Activated naive CD8-positive, alpha-beta T cell treated with anti-CD3 and anti-CD28 coated beads, Interleukin-2, amount 50 U/mL, for 24 hours (primary cell): ENCODE data around the gene ELF1.
A peak's percentile ranks its signal among the peaks of the same experiment; 100 is the strongest.
"Not testable (repeated sequence)": the region's sequence is repeated elsewhere in the genome, so short reads cannot be mapped to it uniquely, and the experiment has no call there.

Experiments
- ATAC-seq: fragments of 150-1000 bp; cut with Tn5 transposase; one replicate; pipeline ENCODE4 v1.10.0; 2021
- DNase-seq: peaks from one replicate; pipeline ENCODE4 v3.0.0; 2021
- H3K27ac Mint-ChIP-seq: one replicate; pipeline ENCODE4 v1.8.0; 2021; ENCODE audit warnings: mild to moderate bottlenecking, mixed read lengths
- H3K27me3 Mint-ChIP-seq: one replicate; pipeline ENCODE4 v1.8.0; 2021; ENCODE audit warnings: mixed read lengths
- H3K36me3 Mint-ChIP-seq: one replicate; pipeline ENCODE4 v1.8.0; 2021; ENCODE audit warnings: low read depth, mixed read lengths
- H3K4me1 Mint-ChIP-seq: one replicate; pipeline ENCODE4 v1.8.0; 2021; ENCODE audit warnings: mixed read lengths
- H3K4me3 Mint-ChIP-seq: one replicate; pipeline ENCODE4 v1.8.0; 2021; ENCODE audit warnings: mild to moderate bottlenecking, moderate library complexity, mixed read lengths
- H3K9me3 Mint-ChIP-seq: one replicate; pipeline ENCODE4 v1.8.0; 2021; ENCODE audit warnings: mixed read lengths

ELF1 gene

DNA sequence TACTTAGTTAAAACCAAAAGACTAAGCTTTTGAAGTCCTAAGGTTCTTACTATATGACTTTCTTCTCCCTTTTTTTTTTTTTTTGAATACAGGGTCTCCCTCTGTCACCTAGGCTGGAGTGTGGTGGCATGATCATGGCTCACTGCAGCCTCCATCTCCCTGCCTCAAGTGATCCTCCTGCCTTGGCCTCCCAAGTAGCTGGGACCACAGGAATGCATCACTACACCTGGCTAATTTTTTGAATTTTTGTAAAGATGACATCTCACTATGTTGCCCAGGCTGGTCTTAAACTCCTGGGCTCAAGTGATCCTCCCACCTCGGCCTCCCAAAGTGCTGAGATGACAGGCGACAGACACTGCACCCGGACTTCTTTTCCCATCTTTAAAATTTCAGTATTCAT is 89.2 kb downstream of the ELF1 start:
- H3K36me3 Mint-ChIP-seq, result peaks cover 40% of the 10 kb centered on the region
- not testable (repeated sequence) for ATAC-seq, H3K4me3 Mint-ChIP-seq, H3K9me3 Mint-ChIP-seq, H3K27me3 Mint-ChIP-seq, H3K27ac Mint-ChIP-seq, DNase-seq
- H3K4me1 Mint-ChIP-seq, result peaks cover 29% of the 10 kb centered on the region

DNA sequence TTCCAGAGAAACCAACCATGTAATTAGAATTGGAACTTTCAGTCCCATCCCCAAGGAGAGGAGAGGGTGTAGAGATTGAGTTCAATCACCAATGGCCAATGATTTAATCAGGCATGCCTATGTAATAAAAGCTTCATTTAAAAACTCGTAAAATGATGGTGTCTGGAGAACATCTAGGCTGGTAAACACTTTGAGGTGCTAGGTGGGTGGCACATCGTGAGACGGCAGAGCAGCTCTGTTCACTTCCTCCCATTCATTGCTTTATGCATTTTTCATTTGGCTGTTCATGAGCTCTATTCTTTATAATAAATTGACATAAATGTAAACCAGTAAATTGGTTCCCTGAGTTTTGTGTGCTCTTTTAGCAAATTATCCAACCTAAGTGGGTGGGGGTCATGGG is 90.1 kb downstream of the ELF1 start:
- H3K27ac Mint-ChIP-seq, result peak overlapping the region; percentile 59
- H3K27me3 Mint-ChIP-seq, result no peaks in the 10 kb centered on the region
- H3K36me3 Mint-ChIP-seq, result peaks cover 40% of the 10 kb centered on the region
- DNase-seq (no peak), ATAC-seq (no peak)
- H3K4me3 Mint-ChIP-seq, result no peak overlapping the region
- H3K9me3 Mint-ChIP-seq, result no peaks in the 10 kb centered on the region
- H3K4me1 Mint-ChIP-seq, result peaks cover 27% of the 10 kb centered on the region

DNA sequence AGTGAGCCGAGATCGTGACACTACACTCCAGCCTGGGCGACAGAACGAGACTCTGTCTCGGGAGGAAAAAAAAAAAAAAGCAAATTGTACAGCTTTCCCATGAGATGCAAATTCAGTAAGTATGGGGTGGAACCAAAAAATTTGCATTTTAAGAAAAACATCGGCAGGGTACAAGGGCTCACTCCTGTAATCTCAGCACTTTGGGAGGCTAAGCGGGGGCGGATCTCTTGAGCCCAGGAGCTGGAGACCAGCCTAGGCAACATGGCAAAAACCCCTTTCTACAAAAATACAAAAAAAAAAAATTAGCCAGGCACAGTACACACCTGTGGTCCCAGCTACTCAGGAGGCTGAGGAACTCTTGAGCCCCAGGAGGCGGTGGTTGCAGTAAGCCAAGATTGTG is 91.2 kb downstream of the ELF1 start:
- no peak overlapping the region for H3K27ac Mint-ChIP-seq
- H3K9me3 Mint-ChIP-seq, result no peaks in the 10 kb centered on the region
- H3K36me3 Mint-ChIP-seq, result peaks cover 29% of the 10 kb centered on the region
- peaks cover 16% of the 10 kb centered on the region for H3K4me1 Mint-ChIP-seq
- ATAC-seq (no peak), DNase-seq (no peak)
- H3K4me3 Mint-ChIP-seq, result no peak overlapping the region
- no peaks in the 10 kb centered on the region for H3K27me3 Mint-ChIP-seq

DNA sequence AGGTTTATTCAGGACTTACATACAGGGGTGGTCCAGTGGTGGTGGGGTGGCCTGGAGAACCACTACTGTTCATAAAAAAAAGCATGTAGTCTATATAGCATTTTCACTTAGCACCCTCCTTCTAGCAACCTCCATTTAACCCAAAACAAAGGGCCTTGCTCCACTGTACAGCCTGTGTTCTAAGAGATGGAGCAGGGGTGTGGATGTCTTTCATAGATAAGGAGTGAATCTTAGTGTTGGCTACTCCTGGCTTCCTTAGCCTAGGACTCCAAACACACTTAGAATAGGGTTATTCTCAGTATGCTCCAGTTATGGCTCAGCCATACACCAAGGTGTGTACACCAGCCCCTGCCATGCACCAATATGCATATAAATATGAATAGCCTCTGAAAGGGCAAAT is 95.2 kb downstream of the ELF1 start:
- Mint-ChIP-seq H3K27ac (no peak overlapping the region), H3K4me1 (peaks cover 28% of the 10 kb centered on the region), H3K27me3 (no peaks in the 10 kb centered on the region), H3K4me3 (no peak overlapping the region), H3K36me3 (peaks cover 13% of the 10 kb centered on the region), H3K9me3 (no peaks in the 10 kb centered on the region)
- ATAC-seq, result no peak
- no peak for DNase-seq

DNA sequence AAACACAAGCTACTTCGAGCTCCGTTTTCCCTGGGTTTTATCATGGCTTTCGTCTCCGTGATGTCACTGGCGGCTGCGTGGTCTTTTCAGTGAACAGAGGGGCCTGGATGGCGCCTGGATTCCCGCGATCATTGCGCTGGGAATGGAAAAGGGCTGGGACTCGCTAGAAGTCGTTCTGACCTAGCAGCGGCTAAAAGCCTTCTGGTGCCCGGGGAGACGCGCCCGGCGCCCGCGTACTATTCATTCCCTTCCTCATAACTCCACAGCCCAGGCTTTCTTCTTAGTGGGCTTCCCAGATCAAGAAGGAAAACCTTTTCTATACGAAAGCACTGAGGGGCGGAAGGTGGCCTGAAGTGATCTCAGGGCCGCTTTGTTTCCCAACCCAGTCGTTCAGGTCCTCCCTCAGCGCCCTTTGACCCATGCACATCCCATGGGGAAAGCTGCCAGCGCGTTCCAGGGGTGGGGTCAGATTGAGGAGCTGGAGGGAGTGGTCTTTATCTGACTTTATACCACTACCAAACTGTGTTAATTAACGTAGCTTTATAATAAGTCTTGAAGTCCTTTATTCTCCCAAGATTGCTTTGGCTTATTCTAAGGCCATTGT is 96.6 kb downstream of the ELF1 start:
- Mint-ChIP-seq H3K4me1 (peaks cover 27% of the 10 kb centered on the region), H3K27me3 (no peaks in the 10 kb centered on the region), H3K27ac (peak overlapping the region; percentile 77), H3K9me3 (no peaks in the 10 kb centered on the region), H3K4me3 (peak overlapping the region; percentile 53), H3K36me3 (peaks cover 8% of the 10 kb centered on the region)
- no peak for DNase-seq
- no peak for ATAC-seq

DNA sequence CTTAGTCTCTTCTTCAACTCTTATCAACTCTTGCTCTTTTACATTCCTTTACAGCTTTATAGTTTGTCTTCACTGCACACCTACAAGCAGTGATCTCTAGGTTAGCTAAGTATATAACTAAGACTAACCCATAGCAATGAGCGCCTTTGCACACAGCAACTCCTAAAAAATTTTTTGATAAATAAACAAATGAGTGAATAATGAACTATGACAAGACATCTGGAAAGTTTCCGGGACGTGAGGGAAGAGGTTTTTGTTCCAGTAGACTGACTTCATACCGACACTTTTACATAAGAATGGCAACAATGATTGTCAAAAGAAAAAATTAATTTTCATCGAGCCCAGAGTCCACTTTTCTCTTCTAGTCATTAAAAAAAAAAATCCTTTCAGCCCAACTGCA is 98.3 kb downstream of the ELF1 start:
- ATAC-seq (no peak), DNase-seq (no peak)
- Mint-ChIP-seq H3K36me3 (peaks cover 5% of the 10 kb centered on the region), H3K9me3 (no peaks in the 10 kb centered on the region), H3K27me3 (no peaks in the 10 kb centered on the region), H3K27ac (peak overlapping the region; percentile 96), H3K4me3 (peak overlapping the region; percentile 97), H3K4me1 (peaks cover 37% of the 10 kb centered on the region)

DNA sequence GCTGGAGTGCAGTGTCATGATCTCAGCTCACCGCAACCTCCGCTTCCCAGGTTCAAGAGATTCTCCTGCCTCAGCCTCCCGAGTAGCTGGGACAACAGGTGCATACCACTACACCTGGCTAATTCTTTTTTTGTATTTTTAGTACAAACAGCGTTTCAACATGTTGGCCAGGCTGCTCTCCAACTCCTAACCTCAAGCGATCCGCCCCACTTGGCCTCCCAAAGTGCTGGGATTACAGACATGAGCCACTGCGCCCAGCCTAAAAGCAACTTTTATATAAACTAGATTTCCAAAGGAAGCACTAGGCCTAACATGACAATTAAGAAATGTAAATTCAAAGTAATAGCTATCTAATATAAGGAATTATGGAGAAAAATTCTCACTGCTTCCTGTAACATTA is 99.2 kb downstream of the ELF1 start:
- not testable (repeated sequence) for H3K36me3 Mint-ChIP-seq, H3K4me3 Mint-ChIP-seq, H3K27me3 Mint-ChIP-seq, ATAC-seq, DNase-seq, H3K27ac Mint-ChIP-seq, H3K9me3 Mint-ChIP-seq
- peaks cover 44% of the 10 kb centered on the region for H3K4me1 Mint-ChIP-seq

DNA sequence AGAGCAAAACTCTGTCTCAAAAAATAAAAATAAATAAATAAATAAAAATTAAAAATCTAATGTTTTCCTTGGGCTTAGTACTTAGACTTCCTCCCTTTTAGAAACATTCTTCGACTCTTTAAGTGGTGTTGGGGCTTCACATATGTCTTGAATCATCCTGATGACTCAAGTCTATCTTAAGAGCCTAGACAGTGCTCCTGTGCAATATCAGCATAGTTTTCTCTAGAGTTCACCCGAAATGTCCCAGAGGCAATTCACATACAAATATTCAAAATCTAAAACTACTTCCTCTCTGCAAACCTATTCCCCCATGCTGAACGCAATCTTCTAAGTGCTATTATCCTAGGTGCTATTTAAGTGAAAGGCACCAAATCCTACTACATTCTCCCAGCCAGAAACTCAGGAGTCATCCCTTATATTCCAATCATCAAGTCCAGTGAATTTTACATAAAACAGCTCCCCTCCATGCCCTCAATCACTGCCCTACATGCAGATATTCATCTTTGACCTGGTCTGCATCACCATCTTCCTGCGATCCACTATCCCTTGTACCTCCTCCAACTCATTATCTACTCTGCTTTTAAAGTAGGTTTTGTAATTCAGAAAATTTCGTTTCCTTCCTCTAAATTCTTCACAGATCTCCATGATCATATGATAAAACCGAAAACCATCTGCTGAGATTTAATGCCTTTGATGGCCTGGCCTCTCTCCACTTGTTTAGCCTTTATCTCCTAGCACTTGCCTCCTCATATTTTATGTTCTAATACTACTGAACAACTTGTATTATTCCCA is 102.7 kb downstream of the ELF1 start:
- Mint-ChIP-seq H3K9me3 (no peaks in the 10 kb centered on the region), H3K4me3 (no peak overlapping the region), H3K27me3 (no peaks in the 10 kb centered on the region), H3K4me1 (peaks cover 43% of the 10 kb centered on the region), H3K36me3 (peaks cover 3% of the 10 kb centered on the region), H3K27ac (no peak overlapping the region)
- ATAC-seq (no peak), DNase-seq (no peak)

DNA sequence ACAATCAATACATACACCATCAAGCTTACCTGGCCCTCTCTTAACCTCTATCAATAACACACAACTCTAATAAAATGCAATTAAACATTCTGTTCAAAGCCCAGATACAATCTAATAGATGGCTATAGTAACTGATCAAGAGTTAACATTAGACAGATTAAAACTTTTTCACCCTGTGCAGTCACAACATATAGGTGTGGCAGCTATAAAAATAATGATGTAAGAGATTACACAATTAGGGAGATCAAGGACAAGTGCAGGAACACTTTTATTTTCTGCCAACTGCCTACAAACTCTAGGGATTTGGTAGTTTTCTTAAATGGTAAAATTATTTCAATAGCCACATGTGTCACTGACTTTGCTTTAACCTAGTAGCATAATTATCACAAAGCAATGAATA is 104.3 kb downstream of the ELF1 start:
- not testable (repeated sequence) for DNase-seq, H3K27ac Mint-ChIP-seq, H3K4me3 Mint-ChIP-seq, ATAC-seq, H3K9me3 Mint-ChIP-seq, H3K36me3 Mint-ChIP-seq, H3K27me3 Mint-ChIP-seq
- peaks cover 42% of the 10 kb centered on the region for H3K4me1 Mint-ChIP-seq

DNA sequence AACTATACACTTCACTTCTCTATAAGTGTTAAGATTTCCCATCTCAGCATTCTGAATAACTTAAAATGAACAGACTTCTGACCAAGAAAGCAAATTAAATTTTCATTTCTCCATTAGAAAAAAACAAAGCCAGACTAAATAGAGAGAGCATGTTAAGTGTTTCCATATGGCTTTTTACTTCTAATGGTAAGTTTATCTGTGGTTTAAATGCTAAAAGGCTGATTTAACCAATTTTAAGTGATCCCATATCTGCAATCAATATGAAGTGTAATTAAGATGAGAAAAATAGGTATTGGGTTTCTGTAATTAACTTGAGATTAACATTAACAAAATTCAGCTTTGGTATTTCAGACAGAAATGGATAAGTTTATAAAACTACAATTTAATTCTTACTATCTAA is 107.8 kb downstream of the ELF1 start:
- H3K9me3 Mint-ChIP-seq, result no peaks in the 10 kb centered on the region
- DNase-seq (no peak), ATAC-seq (no peak)
- H3K27ac Mint-ChIP-seq, result no peak overlapping the region
- no peaks in the 10 kb centered on the region for H3K27me3 Mint-ChIP-seq
- no peaks in the 10 kb centered on the region for H3K36me3 Mint-ChIP-seq
- no peak overlapping the region for H3K4me3 Mint-ChIP-seq
- H3K4me1 Mint-ChIP-seq, result peaks cover 31% of the 10 kb centered on the region

DNA sequence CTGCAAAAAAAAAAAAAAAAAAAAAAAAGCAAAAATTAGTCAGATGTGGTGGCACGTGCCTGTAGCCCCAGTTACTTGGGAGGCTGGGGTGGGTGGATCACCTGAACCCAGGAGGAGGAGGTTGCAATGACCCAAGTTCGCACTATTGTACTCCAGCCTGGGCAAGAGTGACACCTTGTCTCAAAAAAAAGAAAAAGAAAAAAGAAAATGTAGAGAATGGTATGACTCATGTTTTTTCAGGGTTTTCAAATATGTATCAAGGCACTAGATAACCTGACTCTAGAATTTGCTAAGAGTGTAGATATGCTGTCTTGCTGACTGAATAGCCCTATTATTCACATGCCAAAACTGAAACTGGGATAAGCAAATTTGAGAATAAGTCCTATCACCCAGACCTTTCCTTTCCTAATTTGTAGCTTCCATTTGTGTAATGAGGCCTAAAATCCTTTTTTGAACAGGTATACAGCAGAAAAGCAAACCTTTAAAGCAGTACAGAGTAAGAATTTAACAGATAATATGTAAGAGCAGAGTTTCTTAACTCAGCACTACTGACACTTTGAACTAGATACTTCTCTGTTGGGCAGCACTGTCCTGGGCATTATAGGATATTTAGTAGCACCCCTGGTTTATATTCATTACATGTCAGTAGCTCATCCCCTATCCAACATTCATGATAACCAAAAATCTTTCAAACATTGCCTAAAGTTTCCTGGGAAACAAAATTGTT is 108.6 kb downstream of the ELF1 start:
- DNase-seq (no peak), ATAC-seq (peak; percentile 77)
- no peak overlapping the region for H3K27ac Mint-ChIP-seq
- H3K36me3 Mint-ChIP-seq, result no peaks in the 10 kb centered on the region
- H3K27me3 Mint-ChIP-seq, result no peaks in the 10 kb centered on the region
- H3K4me1 Mint-ChIP-seq, result peaks cover 26% of the 10 kb centered on the region
- no peak overlapping the region for H3K4me3 Mint-ChIP-seq
- no peaks in the 10 kb centered on the region for H3K9me3 Mint-ChIP-seq

DNA sequence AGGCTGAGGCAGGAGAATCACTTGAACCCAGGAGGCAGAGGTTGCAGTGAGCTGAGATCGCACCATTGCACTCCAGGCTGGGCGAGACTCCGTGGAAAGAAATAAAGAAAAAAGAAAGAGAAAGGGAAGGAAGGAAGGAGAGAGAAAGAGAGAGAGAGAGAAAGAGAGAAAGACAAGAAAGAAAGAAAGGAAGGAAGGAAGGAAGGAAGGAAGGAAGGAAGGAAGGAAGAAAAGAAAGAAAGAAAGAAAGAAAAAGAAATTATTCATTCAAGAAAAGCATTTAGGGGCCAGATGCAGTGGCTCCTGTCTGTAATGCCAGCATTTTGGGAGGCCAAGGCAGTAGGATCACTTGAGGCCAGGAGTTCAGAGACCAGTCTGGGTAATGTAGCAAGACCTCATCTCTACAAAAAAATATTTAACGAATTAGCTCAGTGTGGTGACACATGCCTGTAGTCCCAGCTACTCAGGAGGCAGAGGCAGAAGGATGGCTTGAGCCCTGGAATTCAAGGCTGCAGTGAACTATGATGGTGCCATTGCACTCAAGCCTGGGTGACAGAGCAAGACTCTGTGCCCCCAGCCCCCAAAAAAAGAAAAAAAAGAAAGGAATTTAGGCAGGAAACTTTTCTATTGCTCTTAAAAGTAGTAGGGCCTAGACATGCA is 109.4 kb downstream of the ELF1 start:
- not testable (repeated sequence) for H3K36me3 Mint-ChIP-seq, DNase-seq, H3K27me3 Mint-ChIP-seq, H3K27ac Mint-ChIP-seq, H3K9me3 Mint-ChIP-seq, ATAC-seq, H3K4me3 Mint-ChIP-seq
- H3K4me1 Mint-ChIP-seq, result peaks cover 20% of the 10 kb centered on the region

DNA sequence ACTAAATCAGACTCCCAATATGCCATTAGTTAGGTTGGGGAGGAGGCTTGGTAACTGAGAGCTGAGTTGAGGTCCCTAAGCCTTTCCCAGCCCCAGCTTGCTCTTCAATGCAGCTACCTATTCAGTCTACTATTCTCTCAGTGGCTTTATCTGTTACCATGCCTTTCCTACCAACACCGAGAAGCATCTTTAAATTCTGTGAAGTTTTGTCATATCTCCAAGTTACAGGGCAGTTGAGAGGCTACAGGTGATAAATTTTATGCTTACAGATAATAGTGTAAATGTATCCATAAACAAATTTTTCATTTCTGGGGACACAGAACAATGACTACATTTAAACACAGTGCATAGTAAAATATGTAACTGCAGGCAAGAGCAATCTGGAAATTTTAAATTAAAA is 110.6 kb downstream of the ELF1 start:
- ATAC-seq (no peak), DNase-seq (no peak)
- Mint-ChIP-seq H3K27ac (no peak overlapping the region), H3K36me3 (peaks cover 2% of the 10 kb centered on the region), H3K4me1 (peaks cover 19% of the 10 kb centered on the region), H3K4me3 (no peak overlapping the region), H3K9me3 (no peaks in the 10 kb centered on the region), H3K27me3 (no peaks in the 10 kb centered on the region)

DNA sequence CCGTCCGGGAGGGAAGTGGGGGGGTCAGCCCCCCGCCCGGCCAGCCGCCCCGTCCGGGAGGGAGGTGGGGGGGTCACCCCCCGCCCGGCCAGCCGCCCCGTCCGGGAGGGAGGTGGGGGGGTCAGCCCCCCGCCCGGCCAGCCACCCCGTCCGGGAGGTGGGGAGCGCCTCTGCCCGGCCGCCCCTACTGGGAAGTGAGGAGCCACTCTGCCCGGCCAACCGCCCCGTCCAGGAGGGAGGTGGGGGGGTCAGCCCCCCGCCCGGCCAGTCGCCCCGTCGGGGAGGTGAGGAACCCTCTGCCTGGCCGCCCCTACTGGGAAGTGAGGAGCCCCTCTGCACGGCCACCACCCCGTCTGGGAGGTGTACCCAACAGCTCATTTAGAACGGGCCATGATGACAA is 118.1 kb downstream of the ELF1 start:
- not testable (repeated sequence) for DNase-seq, ATAC-seq, H3K4me1 Mint-ChIP-seq, H3K36me3 Mint-ChIP-seq, H3K27ac Mint-ChIP-seq, H3K27me3 Mint-ChIP-seq, H3K9me3 Mint-ChIP-seq, H3K4me3 Mint-ChIP-seq

DNA sequence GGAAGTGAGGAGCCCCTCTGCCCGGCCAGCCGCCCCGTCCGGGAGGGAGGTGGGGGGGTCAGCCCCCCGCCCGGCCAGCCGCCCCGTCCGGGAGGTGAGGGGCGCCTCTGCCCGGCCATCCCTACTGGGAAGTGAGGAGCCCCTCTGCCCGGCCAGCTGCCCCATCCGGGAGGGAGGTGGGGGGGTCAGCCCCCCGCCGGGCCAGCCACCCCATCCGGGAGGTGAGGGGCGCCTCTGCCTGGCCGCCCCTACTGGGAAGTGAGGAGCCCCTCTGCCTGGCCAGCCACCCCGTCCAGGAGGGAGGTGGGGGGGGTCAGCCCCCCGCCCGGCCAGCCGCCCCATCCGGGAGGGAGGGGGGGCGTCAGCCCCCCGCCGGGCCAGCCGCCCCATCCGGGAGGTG is 118.5 kb downstream of the ELF1 start:
- not testable (repeated sequence) for H3K27me3 Mint-ChIP-seq, H3K27ac Mint-ChIP-seq, ATAC-seq, H3K36me3 Mint-ChIP-seq, H3K4me3 Mint-ChIP-seq, DNase-seq, H3K4me1 Mint-ChIP-seq, H3K9me3 Mint-ChIP-seq
